HCT116 (cell line): ENCODE data around the gene PRM3. TPM values are rescaled to one million over a fixed set of nuclear protein-coding genes. Genes with fewer than 3 reads are reported as not detected.

ENCODE experiments used
- ATAC-seq: fragments of 200-7000 bp; cut with Tn5 transposase; 2 replicates; pipeline ENCODE4 v1.9.1; 2020; ENCODE audit warnings: mild to moderate bottlenecking, moderate library complexity
- BruUV-seq: library from RNA; stranded (reverse); fragments of 400-500 nt; replicated peaks from 2 replicates; lab custom pipeline; 2021; lab: Mats Ljungman, UMichigan
- CTCF ChIA-PET: fragments of 300-600 bp; sonication (Branson Sonifier 250); formaldehyde crosslinking; loops from one replicate; lab custom pipeline; 2021; ENCODE audit warnings: antibody characterized with exemption; lab: Charles Lee
- POLR2A ChIA-PET: fragments of 300-600, 350-600 bp; sonication (Branson Sonifier 250); formaldehyde crosslinking; loops from one replicate; lab custom pipeline; 2021; ENCODE audit warnings: antibody characterized with exemption; lab: Charles Lee
- RAD21 ChIA-PET, 2 experiments: fragments of 300-600 bp; sonication (Branson Sonifier 250); formaldehyde crosslinking; loops; one replicate each; lab custom pipeline; 2023; ENCODE audit warnings: low total read pairs in 2 of 2; ENCODE audit not compliant: uncharacterized antibody in 2 of 2, unreplicated experiment in 2 of 2, low non-redundant PET in 1 of 2; lab: Charles Lee
- DNase-seq: peaks from one replicate; pipeline ENCODE4 v3.0.0-alpha.2; 2010; ENCODE audit warnings: low read depth, low spot score
- H2AFZ ChIP-seq: fragments of 200-600 bp; shearing (Covaris generic), sonication (generic); 2 replicates; pipeline ENCODE4 v1.6.1; 2017; ENCODE audit warnings: low read depth, mixed run types, mixed read lengths, antibody characterized with exemption, low read length; ENCODE audit not compliant: poor library complexity, severe bottlenecking
- H3K27ac ChIP-seq: 2 replicates; pipeline ENCODE4 v1.5.1; 2012; ENCODE audit warnings: low read depth, low read length
- H3K27me3 ChIP-seq: fragments of 200-600 bp; sonication (generic); 2 replicates; pipeline ENCODE4 v1.6.1; 2016; ENCODE audit warnings: mixed run types, low read length, mixed read lengths; ENCODE audit not compliant: insufficient read depth
- H3K36me3 ChIP-seq, 2 experiments: fragments of 200-500 bp in 1 of 2; fragments of 200-600 bp in 1 of 2; sonication (Bioruptor generic) in 1 of 2; sonication (generic) in 1 of 2; 2 replicates each; pipeline versions ENCODE4 v1.5.1 to v1.6.1; 2014 to 2016; ENCODE audit warnings: low read length in 2 of 2, inconsistent platforms in 1 of 2, mixed read lengths in 1 of 2, mixed run types in 1 of 2; ENCODE audit not compliant: insufficient read depth in 2 of 2, control insufficient read depth in 1 of 2
- H3K4me1 ChIP-seq, 2 experiments: fragments of 200-600 bp in 1 of 2; sonication (generic) in 1 of 2; 2 replicates each; pipeline versions ENCODE4 v1.5.1 to v1.6.1; 2012 to 2017; ENCODE audit warnings: low read length in 2 of 2, inconsistent platforms in 1 of 2, mild to moderate bottlenecking in 1 of 2, mixed read lengths in 1 of 2, mixed run types in 1 of 2, moderate library complexity in 1 of 2; ENCODE audit not compliant: insufficient read depth in 2 of 2, control insufficient read depth in 1 of 2
- H3K4me2 ChIP-seq: fragments of 200-600 bp; sonication (generic); 2 replicates; pipeline ENCODE4 v1.6.1; 2017; ENCODE audit warnings: mixed run types, low read length, mixed read lengths
- H3K4me3 ChIP-seq, 2 experiments: fragments of 200-600 bp in 1 of 2; sonication (generic) in 1 of 2; replicated peaks in 1 of 2; 2 replicates each; pipeline ENCODE4 v1.5.1; 2011 to 2016; ENCODE audit warnings: low read length in 2 of 2, control low read depth in 1 of 2, low read depth in 1 of 2, mild to moderate bottlenecking in 1 of 2, mixed read lengths in 1 of 2, mixed run types in 1 of 2
- H3K79me2 ChIP-seq: fragments of 200-600 bp; sonication (generic); 2 replicates; pipeline ENCODE4 v1.6.1; 2017; ENCODE audit warnings: mild to moderate bottlenecking, mixed run types, low read length, moderate library complexity, mixed read lengths; ENCODE audit not compliant: insufficient read depth
- H3K9ac ChIP-seq: fragments of 200-600 bp; sonication (generic); 2 replicates; pipeline ENCODE4 v1.6.1; 2016; ENCODE audit warnings: low read length, mixed read lengths
- H3K9me2 ChIP-seq: fragments of 200-600 bp; sonication (generic), shearing (Covaris generic); 2 replicates; pipeline ENCODE4 v1.6.1; 2017; ENCODE audit warnings: mixed run types, mild to moderate bottlenecking, moderate library complexity; ENCODE audit not compliant: insufficient read depth
- H3K9me3 ChIP-seq, 2 experiments: fragments of 200-500 bp in 1 of 2; fragments of 200-600 bp in 1 of 2; sonication (Bioruptor generic) in 1 of 2; sonication (generic) in 1 of 2; 2 replicates each; pipeline ENCODE4 v1.6.1; 2014 to 2017; ENCODE audit warnings: low read length in 2 of 2, mixed read lengths in 2 of 2, inconsistent platforms in 1 of 2, low read depth in 1 of 2, mild to moderate bottlenecking in 1 of 2, mixed run types in 1 of 2, moderate library complexity in 1 of 2; ENCODE audit not compliant: control insufficient read depth in 1 of 2, insufficient read depth in 1 of 2
- H4K20me1 ChIP-seq: fragments of 200-600 bp; sonication (generic), shearing (Covaris generic); 2 replicates; pipeline ENCODE4 v1.6.1; 2017; ENCODE audit warnings: mixed run types, mild to moderate bottlenecking, moderate library complexity; ENCODE audit not compliant: insufficient read depth
- CBX3 ChIP-seq: IDR thresholded peaks from 2 replicates; pipeline ENCODE4 v1.6.1; 2012; ENCODE audit warnings: low read depth
- CEBPB ChIP-seq: IDR thresholded peaks from 2 replicates; pipeline ENCODE4 v1.6.1; 2012; ENCODE audit warnings: low read depth
- CTCF ChIP-seq, 3 experiments: fragments of 200-600 bp in 1 of 3; sonication (generic) in 1 of 3; IDR thresholded peaks in 2 of 3; conservative IDR thresholded peaks in 1 of 3; 2 replicates each; pipeline ENCODE4 v1.5.1; 2012 to 2017; ENCODE audit warnings: low read depth in 2 of 3, low read length in 2 of 3, antibody characterized with exemption in 1 of 3, borderline replicate concordance in 1 of 3, control low read depth in 1 of 3, mild to moderate bottlenecking in 1 of 3, mixed read lengths in 1 of 3, mixed run types in 1 of 3, moderate library complexity in 1 of 3; ENCODE audit not compliant: insufficient read depth in 1 of 3
- EGR1 ChIP-seq: IDR thresholded peaks from 2 replicates; pipeline ENCODE4 v1.6.1; 2012; ENCODE audit warnings: low read depth
- ELF1 ChIP-seq: IDR thresholded peaks from 2 replicates; pipeline ENCODE4 v1.6.1; 2012; ENCODE audit warnings: low read depth, borderline replicate concordance
- EZH2 ChIP-seq: fragments of 200-600 bp; sonication (generic); IDR thresholded peaks from 2 replicates; pipeline ENCODE4 v1.6.1; 2017; ENCODE audit warnings: antibody characterized with exemption, mixed run types
- EZH2phosphoT487 ChIP-seq: fragments of 200-600 bp; IDR thresholded peaks from 2 replicates; pipeline ENCODE4 v1.6.1; 2018; ENCODE audit warnings: antibody characterized with exemption, borderline replicate concordance
- FOSL1 ChIP-seq: IDR thresholded peaks from 2 replicates; pipeline ENCODE4 v1.6.1; 2012; ENCODE audit warnings: low read depth
- MAX ChIP-seq: IDR thresholded peaks from 2 replicates; pipeline ENCODE4 v1.6.1; 2012
- POLR2A ChIP-seq: IDR thresholded peaks from 2 replicates; pipeline ENCODE4 v1.7.0; 2011; ENCODE audit warnings: borderline replicate concordance; ENCODE audit not compliant: insufficient read depth, insufficient read length; ENCODE audit errors: extremely low read depth
- POLR2AphosphoS5 ChIP-seq: IDR thresholded peaks from 2 replicates; pipeline ENCODE4 v1.6.1; 2011; ENCODE audit warnings: mild to moderate bottlenecking, low read depth, low read length, moderate library complexity
- RAD21 ChIP-seq: IDR thresholded peaks from 2 replicates; pipeline ENCODE4 v1.6.1; 2012; ENCODE audit warnings: low read depth, mild to moderate bottlenecking
- SIN3A ChIP-seq: IDR thresholded peaks from 2 replicates; pipeline ENCODE4 v1.6.1; 2012; ENCODE audit warnings: low read depth
- YY1 ChIP-seq: IDR thresholded peaks from 2 replicates; pipeline ENCODE4 v1.6.1; 2011; ENCODE audit warnings: low read length, low read depth, moderate library complexity, mild to moderate bottlenecking; ENCODE audit not compliant: insufficient replicate concordance; ENCODE audit errors: extremely low read depth
- ZNF274 ChIP-seq: fragments of 200-500 bp; sonication (Bioruptor generic); IDR thresholded peaks from 2 replicates; pipeline ENCODE4 v1.6.1; 2014; ENCODE audit warnings: mild to moderate bottlenecking, low read depth, low read length, inconsistent platforms
- intact Hi-C: fragments of 100-400 bp; cut with micrococcal nuclease; formaldehyde crosslinking; loops from 2 replicates; pipeline ENCODE4 v1.10.0; 2022
- total RNA-seq: library from RNA; stranded (reverse); gene quantifications from one replicate; pipeline ENCODE4 v1.2.1, GENCODE V29; 2021; ENCODE audit not compliant: unreplicated experiment
- TF ChIP-seq, protein P1 (sequence below): IDR thresholded peaks from 2 replicates; pipeline ENCODE4 v1.6.1; 2011; ENCODE audit warnings: mild to moderate bottlenecking, low read length, moderate library complexity; ENCODE audit not compliant: insufficient replicate concordance; ENCODE audit errors: extremely low read depth

PRM3 gene
- total RNA-seq, 1 experiment from 2014 or later: not detected

GRCh38 chr16:11245222-11245737, 28.1 kb downstream of the PRM3 start:
- Histone ChIP-seq H2AFZ (no peak overlapping the region), H3K9me2 (no peaks in the 10 kb centered on the region)
- TF ChIP-seq YY1: no peak
- TF ChIP-seq, protein P1, sequence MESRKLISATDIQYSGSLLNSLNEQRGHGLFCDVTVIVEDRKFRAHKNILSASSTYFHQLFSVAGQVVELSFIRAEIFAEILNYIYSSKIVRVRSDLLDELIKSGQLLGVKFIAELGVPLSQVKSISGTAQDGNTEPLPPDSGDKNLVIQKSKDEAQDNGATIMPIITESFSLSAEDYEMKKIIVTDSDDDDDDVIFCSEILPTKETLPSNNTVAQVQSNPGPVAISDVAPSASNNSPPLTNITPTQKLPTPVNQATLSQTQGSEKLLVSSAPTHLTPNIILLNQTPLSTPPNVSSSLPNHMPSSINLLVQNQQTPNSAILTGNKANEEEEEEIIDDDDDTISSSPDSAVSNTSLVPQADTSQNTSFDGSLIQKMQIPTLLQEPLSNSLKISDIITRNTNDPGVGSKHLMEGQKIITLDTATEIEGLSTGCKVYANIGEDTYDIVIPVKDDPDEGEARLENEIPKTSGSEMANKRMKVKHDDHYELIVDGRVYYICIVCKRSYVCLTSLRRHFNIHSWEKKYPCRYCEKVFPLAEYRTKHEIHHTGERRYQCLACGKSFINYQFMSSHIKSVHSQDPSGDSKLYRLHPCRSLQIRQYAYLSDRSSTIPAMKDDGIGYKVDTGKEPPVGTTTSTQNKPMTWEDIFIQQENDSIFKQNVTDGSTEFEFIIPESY: no peak
- no peak for TF ChIP-seq SIN3A
- no peak for TF ChIP-seq ELF1
- TF ChIP-seq FOSL1: no peak
- no peak for TF ChIP-seq CBX3
- TF ChIP-seq EZH2: no peak
- no peak for TF ChIP-seq CTCF (IDR thresholded peaks at IDR 0.05 in 2 of 3, conservative IDR thresholded peaks at IDR 0.05 in 1 of 3; ENCODE audit: borderline replicate concordance in 1 of 3, insufficient read depth in 1 of 3, low read depth in 2 of 3, low read length in 2 of 3)
- TF ChIP-seq CEBPB: no peak
- TF ChIP-seq ZNF274: no peak
- no peak for TF ChIP-seq EGR1
- no peak for TF ChIP-seq EZH2phosphoT487
- TF ChIP-seq RAD21: no peak
- TF ChIP-seq MAX: no peak
- no peak for TF ChIP-seq POLR2A
- TF ChIP-seq POLR2AphosphoS5: no peak

More at GRCh38 chr16:11245222-11245737, 28.1 kb downstream of the PRM3 start:
- BruUV-seq: no TSS peak
- DNase-seq (no peak), ATAC-seq (no peak)
- no peak overlapping the region for H3K4me3 ChIP-seq
- no peaks in the 10 kb centered on the region for H4K20me1 ChIP-seq
- H3K27me3 ChIP-seq: no peaks in the 10 kb centered on the region
- H3K4me2 ChIP-seq: no peak overlapping the region
- H3K36me3 ChIP-seq: no peaks in the 10 kb centered on the region
- ChIA-PET CTCF (interaction anchor here (1.0 kb wide), 1 partner anchor 10 kb away, joined by 6 read pairs; the partner anchor contains the start of gene SOCS1), POLR2A (interaction anchor here (1.4 kb wide), 1 partner anchor 11 kb away, joined by 8 read pairs; the partner anchor contains the start of gene SOCS1), RAD21 (no interaction called here)
- intact Hi-C loops: no loop called here
- H3K4me1 ChIP-seq: no peaks in the 10 kb centered on the region; a peak in 1 of 4 replicates
- H3K9ac ChIP-seq: no peak overlapping the region
- no peaks in the 10 kb centered on the region for H3K9me3 ChIP-seq
- no peak overlapping the region for H3K27ac ChIP-seq
- H3K79me2 ChIP-seq: no peaks in the 10 kb centered on the region
